GM10266 (cell line): ENCODE data around the gene MDM4.

Experiments used
- DNase-seq: peaks from one replicate; pipeline ENCODE4 v3.0.0; 2012; ENCODE audit errors: extremely low spot score
- TF ChIP-seq, protein P1 (sequence below): IDR thresholded peaks from 2 replicates; pipeline ENCODE4 v1.5.1; 2012; ENCODE audit warnings: mild to moderate bottlenecking, low read depth; ENCODE audit not compliant: control insufficient read depth, insufficient read depth; ENCODE audit errors: missing control alignments

The MDM4 gene, protein sequence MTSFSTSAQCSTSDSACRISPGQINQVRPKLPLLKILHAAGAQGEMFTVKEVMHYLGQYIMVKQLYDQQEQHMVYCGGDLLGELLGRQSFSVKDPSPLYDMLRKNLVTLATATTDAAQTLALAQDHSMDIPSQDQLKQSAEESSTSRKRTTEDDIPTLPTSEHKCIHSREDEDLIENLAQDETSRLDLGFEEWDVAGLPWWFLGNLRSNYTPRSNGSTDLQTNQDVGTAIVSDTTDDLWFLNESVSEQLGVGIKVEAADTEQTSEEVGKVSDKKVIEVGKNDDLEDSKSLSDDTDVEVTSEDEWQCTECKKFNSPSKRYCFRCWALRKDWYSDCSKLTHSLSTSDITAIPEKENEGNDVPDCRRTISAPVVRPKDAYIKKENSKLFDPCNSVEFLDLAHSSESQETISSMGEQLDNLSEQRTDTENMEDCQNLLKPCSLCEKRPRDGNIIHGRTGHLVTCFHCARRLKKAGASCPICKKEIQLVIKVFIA

DNA sequence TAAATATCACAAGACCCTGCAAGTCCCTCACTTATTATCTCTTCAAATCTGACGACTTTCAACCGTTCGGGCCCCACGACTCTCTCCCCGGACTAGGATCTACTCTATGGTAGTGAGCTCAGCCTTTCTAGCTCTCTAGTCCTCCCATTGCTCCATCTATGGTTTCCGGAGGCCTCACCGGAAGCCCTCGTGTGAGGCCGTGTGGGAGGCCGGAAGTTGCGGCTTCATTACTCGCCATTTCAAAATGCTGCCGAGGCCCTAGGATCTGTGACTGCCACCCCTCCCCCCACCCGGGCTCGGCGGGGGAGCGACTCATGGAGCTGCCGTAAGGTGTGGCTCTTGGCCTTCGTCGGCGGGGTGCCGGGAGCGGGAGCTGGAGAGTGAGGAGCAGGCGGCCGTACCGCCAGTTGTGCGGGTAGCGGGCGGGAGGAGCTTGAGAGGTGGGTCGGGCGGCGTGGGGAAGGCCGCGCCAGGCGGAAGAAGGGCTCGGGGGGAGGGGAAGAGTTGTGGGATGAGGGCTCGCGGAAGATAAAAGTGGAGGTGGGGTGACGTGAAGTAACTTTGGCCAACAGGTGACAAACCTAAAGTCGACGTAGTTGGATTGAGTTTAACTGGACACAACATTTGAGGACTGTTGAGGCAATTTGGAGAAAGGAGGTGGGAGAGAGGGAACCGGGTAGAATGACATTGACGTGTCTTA lies at the start of gene MDM4:
Gene MDM4, plus strand, starts transcription at position 227 of the 700 bp plus-strand sequence. CDS start 9,113 bp downstream, outside the sequence.
- peak; percentile 80 for DNase-seq
- TF ChIP-seq, protein P1, sequence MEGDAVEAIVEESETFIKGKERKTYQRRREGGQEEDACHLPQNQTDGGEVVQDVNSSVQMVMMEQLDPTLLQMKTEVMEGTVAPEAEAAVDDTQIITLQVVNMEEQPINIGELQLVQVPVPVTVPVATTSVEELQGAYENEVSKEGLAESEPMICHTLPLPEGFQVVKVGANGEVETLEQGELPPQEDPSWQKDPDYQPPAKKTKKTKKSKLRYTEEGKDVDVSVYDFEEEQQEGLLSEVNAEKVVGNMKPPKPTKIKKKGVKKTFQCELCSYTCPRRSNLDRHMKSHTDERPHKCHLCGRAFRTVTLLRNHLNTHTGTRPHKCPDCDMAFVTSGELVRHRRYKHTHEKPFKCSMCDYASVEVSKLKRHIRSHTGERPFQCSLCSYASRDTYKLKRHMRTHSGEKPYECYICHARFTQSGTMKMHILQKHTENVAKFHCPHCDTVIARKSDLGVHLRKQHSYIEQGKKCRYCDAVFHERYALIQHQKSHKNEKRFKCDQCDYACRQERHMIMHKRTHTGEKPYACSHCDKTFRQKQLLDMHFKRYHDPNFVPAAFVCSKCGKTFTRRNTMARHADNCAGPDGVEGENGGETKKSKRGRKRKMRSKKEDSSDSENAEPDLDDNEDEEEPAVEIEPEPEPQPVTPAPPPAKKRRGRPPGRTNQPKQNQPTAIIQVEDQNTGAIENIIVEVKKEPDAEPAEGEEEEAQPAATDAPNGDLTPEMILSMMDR: no peak

DNA sequence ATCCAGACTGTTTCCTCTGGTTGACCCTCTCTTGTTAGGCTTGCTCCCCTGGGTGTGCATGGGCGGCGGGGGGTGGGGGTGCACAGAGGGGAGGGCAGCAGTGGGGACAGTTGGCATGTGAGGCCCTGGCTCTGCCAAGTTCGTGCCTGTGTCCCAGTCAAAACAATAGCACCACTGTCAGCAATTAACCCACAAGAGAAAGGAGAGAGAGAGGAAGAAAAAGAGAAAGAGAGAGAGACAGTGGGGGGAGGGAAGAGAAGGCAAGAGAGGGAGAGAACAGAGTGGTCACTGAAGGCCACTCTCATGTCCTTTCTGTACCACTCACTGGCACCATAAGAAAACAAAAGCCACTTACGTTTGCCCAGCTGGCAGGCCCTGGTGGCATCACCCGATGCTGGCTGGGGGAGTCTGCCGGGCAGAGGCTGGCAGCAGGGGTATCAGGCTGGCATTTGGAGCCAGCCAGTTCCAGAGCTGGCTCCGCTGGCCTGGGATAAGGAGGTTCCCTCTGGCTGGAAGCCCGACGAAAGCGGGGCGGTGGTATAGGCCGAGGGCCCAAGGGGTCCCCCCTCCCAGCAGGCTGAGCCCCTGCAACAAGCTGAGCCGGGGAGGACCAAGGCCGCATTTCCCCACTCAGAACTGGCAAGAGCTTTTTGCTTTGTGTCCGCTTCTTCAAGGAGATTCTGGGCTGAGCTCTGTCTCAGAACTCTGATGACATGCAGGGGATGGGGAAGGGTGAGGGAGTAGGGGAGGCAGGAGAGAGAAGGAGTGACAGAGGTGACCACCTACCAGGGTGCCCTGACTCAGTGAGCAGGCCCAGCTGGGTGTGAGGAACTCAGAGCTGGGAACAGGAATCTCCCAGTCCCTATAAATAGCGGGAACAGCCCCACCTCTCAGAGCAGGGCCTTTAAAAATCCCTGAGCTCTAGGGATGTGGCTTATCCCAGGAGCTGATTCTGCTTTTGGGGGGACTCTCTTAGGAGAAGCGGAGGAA lies 49.5 kb upstream of the MDM4 start:
- TF ChIP-seq, protein P1: no peak
- DNase-seq: no peak

DNA sequence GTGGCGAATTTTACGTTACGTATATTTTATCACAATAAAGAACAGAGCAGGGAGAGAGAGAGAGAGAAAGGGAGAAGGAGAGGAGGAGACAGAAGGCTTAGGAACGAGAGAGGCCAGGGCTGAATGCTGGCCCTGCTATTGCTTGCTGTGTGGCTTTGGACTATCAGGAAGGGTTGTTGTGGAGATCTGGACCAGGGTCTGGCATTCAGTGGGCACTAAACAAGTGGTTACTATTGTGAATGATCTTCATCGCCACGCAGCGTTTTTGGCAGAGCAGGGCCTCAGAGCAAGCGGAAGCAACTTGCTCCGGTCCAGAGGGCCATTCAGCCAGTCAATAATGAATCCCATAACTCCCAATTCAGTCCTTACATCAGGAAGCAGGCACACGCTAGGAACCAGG lies 48.0 kb upstream of the MDM4 start:
- DNase-seq: no peak
- TF ChIP-seq, protein P1: no peak

DNA sequence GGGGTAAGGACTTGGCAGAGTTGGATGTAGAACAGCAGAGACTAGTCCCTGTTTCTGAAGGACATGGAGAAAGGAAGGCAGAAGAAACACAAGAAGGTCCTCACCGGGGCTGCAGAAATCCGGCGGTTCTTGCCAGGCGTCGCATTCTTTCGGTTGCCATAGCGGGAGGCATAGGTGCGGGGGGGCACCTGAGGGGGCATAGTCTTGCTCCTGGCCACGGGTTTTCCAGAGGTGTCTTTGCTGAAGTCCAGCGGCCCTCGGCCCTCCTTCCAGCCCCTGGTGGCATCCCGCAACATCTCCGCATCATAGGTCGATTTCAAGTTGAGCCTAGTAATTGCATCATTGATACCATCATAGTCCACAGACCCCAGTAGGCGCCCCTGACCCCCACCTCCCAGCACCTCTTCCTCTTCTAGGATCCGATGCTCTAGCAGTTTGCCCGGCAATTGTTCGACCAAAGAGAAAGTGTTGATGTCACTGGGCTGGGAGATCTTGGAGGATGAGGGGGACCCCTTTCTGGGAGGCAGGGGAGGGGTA lies 47.4 kb upstream of the MDM4 start:
- TF ChIP-seq, protein P1: no peak
- no peak for DNase-seq

DNA sequence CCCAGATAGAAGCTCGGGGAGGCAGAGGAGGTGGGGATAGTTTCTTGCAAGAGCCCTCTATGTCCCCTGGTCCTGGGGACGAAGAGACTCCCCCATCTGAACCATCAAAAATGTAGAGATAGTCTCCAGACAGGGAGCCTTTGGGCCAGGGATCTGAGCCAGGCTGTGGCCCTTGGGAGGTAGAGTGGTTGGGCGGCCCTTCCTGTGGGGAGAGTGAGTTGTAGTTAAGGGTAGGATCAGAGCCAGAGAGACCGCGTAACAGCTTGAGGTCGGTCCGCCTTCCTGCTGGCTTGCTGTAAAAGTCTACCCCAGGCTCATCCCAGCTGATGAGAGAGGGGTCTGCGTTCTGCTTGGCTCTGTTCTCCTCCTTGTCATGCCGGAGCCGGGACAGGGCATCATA lies 46.9 kb upstream of the MDM4 start:
- DNase-seq: no peak

DNA sequence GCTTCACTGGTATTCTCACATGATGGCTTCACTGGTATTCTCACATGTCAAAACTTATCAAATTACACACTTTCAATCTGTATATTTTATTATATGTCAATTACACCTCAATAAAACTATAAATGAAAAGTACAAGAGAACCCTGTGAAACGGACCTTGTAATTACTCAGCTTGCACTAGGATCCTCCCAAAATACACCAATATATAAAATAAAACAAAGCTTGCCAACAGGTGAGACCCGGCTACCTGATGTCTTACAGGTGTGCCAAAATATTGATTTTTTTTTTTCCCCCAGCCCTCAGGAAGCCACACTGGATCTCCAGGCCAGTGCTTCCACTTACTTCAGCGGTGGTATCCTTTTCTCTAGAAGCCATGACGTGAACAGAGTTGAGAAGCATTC lies 44.5 kb upstream of the MDM4 start:
- DNase-seq: no peak
- TF ChIP-seq, protein P1: no peak

More for the DNA sequence above, 46.9 kb upstream of the MDM4 start:
- TF ChIP-seq, protein P1: no peak
